Kidney (tissue), 14 donors: ENCODE data around the gene TEX48. TPM values are rescaled to one million over a fixed set of nuclear protein-coding genes. Genes with fewer than 3 reads are reported as not detected.

Experiments
- DNase-seq, 5 donors: peaks; one replicate each; pipeline ENCODE4 v3.0.0-alpha.2; 2013 to 2020
- FAIRE-seq: peaks from 2 replicates; lab custom pipeline; 2012; peaks lifted over from hg19 to GRCh38; lab: Jason Lieb, UNC
- H3K27ac ChIP-seq, 2 donors: one replicate each; pipeline ENCODE4 v1.7.0; 2013; ENCODE audit warnings: low read depth in 2 of 2, low read length in 2 of 2, inconsistent platforms in 1 of 2
- H3K27me3 ChIP-seq: one replicate; pipeline ENCODE4 v1.7.1; 2013; ENCODE audit warnings: low read length, inconsistent platforms; ENCODE audit not compliant: control insufficient read depth, insufficient read depth
- H3K36me3 ChIP-seq, 3 donors: one replicate each; pipeline versions ENCODE4 v1.7.0 to v1.7.1; 2013; ENCODE audit warnings: low read length in 3 of 3, control low read depth in 1 of 3, inconsistent platforms in 1 of 3; ENCODE audit not compliant: insufficient read depth in 3 of 3, control insufficient read depth in 2 of 3
- H3K4me1 ChIP-seq, 3 donors: one replicate each; pipeline versions ENCODE4 v1.7.0 to v1.7.1; 2013; ENCODE audit warnings: low read length in 3 of 3, inconsistent platforms in 1 of 3, low read depth in 1 of 3; ENCODE audit not compliant: control insufficient read depth in 2 of 3, insufficient read depth in 2 of 3
- H3K4me3 ChIP-seq, 3 donors: one replicate each; pipeline versions ENCODE4 v1.7.0 to v1.8.1; 2013; ENCODE audit warnings: low read length in 3 of 3, control low read depth in 1 of 3, inconsistent platforms in 1 of 3
- H3K9ac ChIP-seq, 3 donors: one replicate each; pipeline versions ENCODE4 v1.7.0 to v1.7.1; 2013; ENCODE audit warnings: low read length in 3 of 3, control low read depth in 1 of 3, inconsistent platforms in 1 of 3
- H3K9me3 ChIP-seq, 3 donors: one replicate each; pipeline versions ENCODE4 v1.7.0 to v1.7.1; 2013; ENCODE audit warnings: low read length in 3 of 3, control low read depth in 1 of 3, inconsistent platforms in 1 of 3; ENCODE audit not compliant: control insufficient read depth in 2 of 3, insufficient read depth in 1 of 3
- CTCF ChIP-seq: IDR thresholded peaks from 3 replicates; pipeline ENCODE4 v1.5.1; 2012; ENCODE audit warnings: mild to moderate bottlenecking, moderate library complexity, borderline replicate concordance; ENCODE audit not compliant: insufficient read depth; ENCODE audit errors: extremely low read depth
- intact Hi-C: fragments of 100-400 bp; cut with DNase I; formaldehyde crosslinking; loops from one replicate; pipeline ENCODE4 v1.11.1; 2022
- polyA plus RNA-seq: library from polyadenylated mRNA; stranded (reverse); fragments of 350-450 nt; fragmentation: Illumina TruSeq; extraction: RNeasy Lipid Tissue Mini Kit (QIAGEN cat#74804); gene quantifications from one replicate; pipeline ENCODE4 v1.2.3, GENCODE V29; 2014; ENCODE audit warnings: low read depth, low replicate concordance; ENCODE audit not compliant: insufficient read depth
- total RNA-seq: library from RNA; stranded (reverse); fragmentation: NEBNext Ultra II Directional; extraction: Animal tissue kit (Norgen Biotek cat#: 25700); gene quantifications from one replicate; pipeline ENCODE4 v1.2.1, GENCODE V29; 2021
- donor health status: control.
- donor health status: control.
- donor health status: control.
- donor health status: control.
- donor health status: control.
- donor health status: DM: yes; HTN: yes; CAD: no.
- donor health status: Normal renal cell carcinoma (clear cell type).

TEX48 gene
- total and polyA plus RNA-seq, 2 donors from 2014 or later: not detected

DNA sequence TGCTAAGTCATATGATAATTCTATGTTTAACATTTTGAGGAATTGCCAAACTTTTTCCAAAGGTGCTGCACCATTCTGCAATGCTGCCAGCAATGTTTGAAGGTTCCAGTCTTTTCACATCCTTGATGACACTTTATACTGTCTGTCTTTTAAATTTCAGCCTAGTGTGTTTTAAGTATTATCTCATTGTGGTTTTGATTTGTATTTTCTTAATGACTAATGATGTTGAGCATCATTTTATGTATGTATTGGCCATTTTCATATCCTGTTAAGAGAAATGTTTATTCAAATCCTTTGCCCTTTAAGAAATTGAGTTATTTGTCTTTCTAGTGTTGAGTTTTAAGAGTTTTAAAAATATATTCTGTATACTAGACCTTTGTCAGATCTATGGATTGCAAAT lies 5.0 kb upstream of the TEX48 start:
- Histone ChIP-seq H3K4me1 (no peaks in the 10 kb centered on the region), H3K9ac (no peak overlapping the region), H3K4me3 (no peak overlapping the region), H3K36me3 (no peaks in the 10 kb centered on the region), H3K27ac (no peak overlapping the region), H3K27me3 (no peaks in the 10 kb centered on the region), H3K9me3 (no peaks in the 10 kb centered on the region)
- FAIRE-seq: no peak
- intact Hi-C loops: no loop called here
- no peak for TF ChIP-seq CTCF
- no peak for DNase-seq

- no peak for DNase-seq
- H3K36me3 ChIP-seq: no peaks in the 10 kb centered on the region
- no peaks in the 10 kb centered on the region for H3K9me3 ChIP-seq
- H3K4me1 ChIP-seq: no peaks in the 10 kb centered on the region
- no peak for FAIRE-seq
- no peak overlapping the region for H3K9ac ChIP-seq
- no peaks in the 10 kb centered on the region for H3K27me3 ChIP-seq
- no peak for TF ChIP-seq CTCF
- no peak overlapping the region for H3K27ac ChIP-seq
- intact Hi-C loops: no loop called here
- no peak overlapping the region for H3K4me3 ChIP-seq
Observed at GRCh38 chr9:114685951-114686350, 4.0 kb upstream of the TEX48 start.

- Histone ChIP-seq H3K9me3 (no peaks in the 10 kb centered on the region), H3K4me3 (no peak overlapping the region), H3K27ac (no peak overlapping the region), H3K36me3 (no peaks in the 10 kb centered on the region), H3K27me3 (no peaks in the 10 kb centered on the region), H3K4me1 (no peaks in the 10 kb centered on the region), H3K9ac (no peak overlapping the region)
- FAIRE-seq: no peak
- no peak for TF ChIP-seq CTCF
- no peak for DNase-seq
- intact Hi-C loops: no loop called here
Observed at GRCh38 chr9:114684036-114684435, 2.0 kb upstream of the TEX48 start.

GRCh38 chr9:114682846-114683245 lies 854 bp upstream of the TEX48 start:
- no peak for TF ChIP-seq CTCF
- Histone ChIP-seq H3K4me3 (no peak overlapping the region), H3K4me1 (no peaks in the 10 kb centered on the region), H3K36me3 (no peaks in the 10 kb centered on the region), H3K27me3 (no peaks in the 10 kb centered on the region), H3K9ac (no peak overlapping the region), H3K9me3 (no peaks in the 10 kb centered on the region), H3K27ac (no peak overlapping the region)
- intact Hi-C loops: no loop called here
- FAIRE-seq (no peak), DNase-seq (no peak)
